HG02970 (cell line): ENCODE measurements around the gene RBP5.
"Not testable (repeated sequence)": the region's sequence is repeated elsewhere in the genome, so short reads cannot be mapped to it uniquely, and the experiment has no call there.

ENCODE experiments used
- ATAC-seq: cut with Tn5 transposase; IDR thresholded peaks from one replicate; pipeline ENCODE4 v1.9.1; 2021; ENCODE audit warnings: mild to moderate bottlenecking, moderate library complexity, moderate number of reproducible peaks; ENCODE audit not compliant: unreplicated experiment, low FRiP score

RBP5 gene

DNA sequence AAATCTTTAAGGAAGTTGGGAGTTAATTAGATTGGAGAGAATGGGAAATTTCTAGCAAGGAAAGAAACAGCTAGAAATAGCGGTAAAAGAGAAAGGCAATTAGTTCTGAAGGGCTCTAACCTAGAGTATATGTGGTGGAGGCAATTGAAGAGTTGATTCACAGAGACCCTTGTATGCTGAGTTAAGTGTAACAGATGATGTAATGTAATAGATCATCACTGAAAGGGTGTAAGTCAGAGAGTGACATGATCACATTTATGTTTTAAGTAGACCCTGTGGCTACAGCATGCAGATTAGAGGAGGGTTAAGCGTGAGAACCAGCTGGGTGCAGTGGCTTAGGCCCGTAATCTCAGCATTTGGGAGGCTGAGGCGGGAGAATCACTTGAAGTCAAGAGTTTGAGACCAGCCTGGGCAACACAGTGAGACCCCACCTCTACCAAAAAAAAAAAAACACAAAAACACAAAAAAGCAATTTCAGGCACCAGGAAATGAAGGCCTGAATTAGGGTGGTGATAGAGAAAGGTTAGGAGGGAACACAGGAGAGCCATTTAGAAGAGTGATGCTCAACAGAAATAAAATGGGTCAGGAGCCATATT, 3.0 kb downstream of the RBP5 start:
- ATAC-seq = no peak

DNA sequence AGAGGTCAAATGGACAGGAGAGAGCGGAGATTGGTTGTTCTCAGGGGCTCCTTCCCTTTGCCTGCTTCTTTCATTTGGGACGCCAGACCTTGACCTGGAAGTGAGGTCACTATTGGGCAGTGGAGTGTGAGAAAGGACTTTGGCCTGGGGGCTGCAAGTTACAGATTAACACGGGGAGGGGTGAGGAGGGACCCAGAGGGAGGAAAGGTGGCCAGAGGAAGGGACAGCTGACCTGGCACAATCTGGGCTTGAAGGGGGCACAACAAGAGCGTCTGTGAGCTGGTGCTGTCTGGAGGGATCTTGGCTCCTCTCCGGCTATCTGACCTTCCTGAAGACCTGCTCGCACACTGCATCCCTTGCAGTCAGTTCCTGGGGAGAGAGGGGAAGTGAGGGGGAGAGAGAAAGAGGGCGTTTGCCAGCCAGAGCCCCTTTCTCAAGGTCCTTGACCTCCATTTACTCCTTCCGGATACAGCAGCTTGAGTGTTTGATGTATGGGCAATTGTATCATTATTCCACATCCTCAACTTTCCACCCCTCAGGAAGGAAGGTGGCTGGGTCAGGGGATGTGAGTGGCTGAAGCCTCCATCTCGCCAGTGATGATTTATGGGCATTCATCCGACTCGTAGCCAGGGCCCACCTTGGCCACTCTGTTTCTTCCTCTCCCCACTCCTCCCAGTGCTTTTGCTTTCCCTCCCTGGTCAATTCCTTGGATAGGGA, 4.7 kb downstream of the RBP5 start:
- no peak for ATAC-seq

DNA sequence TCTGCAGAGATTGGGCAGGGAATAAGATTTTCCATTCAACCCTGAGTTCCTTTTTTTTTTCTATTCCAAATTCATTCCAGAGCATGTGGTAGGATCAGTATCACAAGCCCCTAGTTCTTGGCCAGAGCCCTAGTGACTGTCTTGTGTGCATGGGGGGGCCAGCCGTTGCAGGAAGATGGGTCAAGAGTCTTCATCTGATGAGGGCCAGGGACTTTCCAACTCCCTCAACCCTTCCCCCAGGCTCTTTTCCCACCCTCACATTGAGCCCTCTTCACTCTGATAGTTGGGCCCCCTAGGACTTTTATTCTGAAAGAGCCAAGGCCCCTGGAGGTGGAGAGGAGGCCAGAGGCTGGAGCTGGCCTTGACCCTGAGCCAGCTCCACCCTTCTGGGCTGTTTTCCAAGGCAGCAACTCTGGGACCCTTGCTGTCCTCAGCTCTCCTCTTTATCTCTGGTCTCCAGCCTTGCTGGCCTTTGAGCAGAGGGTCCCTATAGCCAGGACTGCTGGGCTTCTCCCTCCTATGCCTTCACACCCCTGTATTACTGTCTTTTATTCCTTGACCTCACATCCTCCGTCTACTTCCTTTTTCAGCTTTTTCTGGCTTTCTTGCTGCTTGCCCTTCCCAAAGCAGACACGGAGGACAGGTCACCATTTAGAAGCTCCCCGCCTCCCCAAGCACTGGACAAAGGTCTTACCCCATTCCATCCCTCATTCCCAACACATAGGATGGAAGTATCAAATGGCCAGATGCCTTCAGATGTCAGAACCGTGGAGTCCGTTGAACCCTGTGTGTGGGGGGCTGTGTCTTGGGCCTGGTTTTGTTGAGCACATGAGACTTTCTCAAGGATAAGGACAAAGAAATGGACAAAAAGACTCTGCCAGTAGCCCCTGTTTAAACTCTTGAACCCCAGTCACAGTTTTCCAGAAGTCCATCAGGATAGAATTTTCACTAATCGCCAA, 5.6 kb downstream of the RBP5 start:
- no peak for ATAC-seq

DNA sequence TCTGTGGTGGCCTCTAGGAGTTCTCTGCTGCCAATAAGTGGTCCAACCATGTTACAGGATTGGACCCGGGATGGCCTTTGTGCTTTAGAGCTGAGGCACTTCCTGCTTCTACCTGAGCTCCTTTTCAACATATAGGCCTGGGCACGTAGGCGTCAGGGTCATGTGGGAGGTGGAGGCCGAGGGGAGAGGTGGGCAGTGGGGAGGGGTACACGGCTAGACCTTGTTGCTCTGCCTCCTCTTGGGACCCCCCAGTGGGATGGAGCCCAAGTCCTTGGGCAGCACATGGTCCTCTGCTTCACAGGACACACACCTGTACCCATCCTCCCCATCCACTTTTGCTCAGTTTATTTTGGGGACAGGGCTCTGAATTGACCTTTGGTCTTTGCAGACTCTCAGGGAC, 7.4 kb downstream of the RBP5 start:
- no peak for ATAC-seq

DNA sequence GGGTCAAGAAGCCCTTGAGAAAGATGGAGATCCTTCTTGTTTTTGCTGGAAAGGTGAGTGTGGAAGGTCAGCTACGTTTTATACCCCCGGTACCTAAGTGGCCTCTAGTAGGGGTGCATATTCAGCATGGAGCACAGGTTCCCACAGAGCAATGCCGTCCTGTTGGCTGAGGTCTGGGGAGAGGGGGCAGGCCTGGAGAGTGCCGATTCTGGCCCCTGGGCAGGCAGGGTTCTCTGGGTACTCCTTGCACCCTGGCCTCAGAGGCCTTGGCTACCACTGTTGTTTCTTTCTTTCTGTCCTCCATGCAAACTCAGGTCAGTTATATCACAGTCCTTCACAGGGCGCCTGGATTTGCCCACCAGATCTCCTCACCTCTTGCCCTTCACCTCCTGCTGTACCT, 8.5 kb downstream of the RBP5 start:
- no peak for ATAC-seq

DNA sequence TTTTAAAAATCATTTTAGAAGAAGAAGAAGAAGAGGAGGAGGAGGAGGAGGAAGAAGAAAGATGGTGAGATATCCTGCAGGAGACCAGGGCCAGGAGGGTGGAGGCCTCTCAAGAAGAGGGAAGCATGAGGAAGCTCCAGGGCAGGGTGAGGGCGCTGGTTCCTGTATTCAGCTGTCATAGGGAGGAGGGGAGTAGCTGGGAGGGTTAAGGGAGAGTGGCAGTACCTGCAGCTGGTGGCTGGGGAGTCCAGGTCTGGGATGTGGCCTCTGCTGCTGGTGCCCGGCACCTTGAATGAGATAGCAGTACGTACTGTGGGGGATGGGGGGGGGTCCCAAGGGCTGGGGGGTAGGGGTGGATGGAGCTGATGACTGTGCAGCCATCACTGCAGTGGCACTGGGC, 9.8 kb downstream of the RBP5 start:
- ATAC-seq = no peak

DNA sequence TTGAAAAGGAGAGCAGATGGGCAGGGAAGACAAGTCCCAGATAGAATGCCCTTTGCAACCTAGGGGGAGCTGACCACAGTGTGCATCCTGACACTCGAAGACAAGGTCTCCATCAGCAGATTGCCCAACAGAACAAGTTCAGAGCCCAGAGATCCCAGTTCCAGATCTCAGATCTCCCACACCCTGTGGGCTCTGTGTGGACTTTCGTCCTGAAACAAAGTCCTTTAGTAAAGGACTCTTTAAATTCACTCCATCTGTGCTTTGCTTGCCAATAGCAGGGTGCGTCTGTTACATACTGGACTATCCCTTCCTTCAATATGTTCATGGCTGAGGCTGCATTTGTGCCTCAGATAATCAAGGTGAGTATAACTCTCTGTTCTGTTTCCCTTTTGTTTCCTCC, 11.0 kb downstream of the RBP5 start:
- ATAC-seq = no peak

DNA sequence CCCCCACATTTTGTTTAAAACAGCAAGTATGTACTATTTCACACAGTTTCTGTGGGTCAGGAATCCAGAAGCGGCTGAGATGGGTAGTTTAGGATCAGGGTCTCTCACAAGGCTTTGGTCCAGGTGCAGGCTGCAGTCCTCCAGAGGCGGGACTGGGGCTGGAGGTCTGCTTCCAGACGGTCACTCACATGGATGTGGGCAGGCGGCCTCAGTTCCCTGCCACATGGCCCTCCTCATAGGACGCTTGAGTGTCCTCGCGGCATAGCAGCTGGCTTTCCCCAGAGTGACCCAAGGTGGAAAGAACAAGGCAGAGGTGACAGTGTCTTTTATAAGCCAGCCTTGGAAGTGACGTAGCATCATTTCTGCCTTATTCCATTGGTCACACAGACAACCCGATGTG, 11.8 kb downstream of the RBP5 start:
- no peak for ATAC-seq

DNA sequence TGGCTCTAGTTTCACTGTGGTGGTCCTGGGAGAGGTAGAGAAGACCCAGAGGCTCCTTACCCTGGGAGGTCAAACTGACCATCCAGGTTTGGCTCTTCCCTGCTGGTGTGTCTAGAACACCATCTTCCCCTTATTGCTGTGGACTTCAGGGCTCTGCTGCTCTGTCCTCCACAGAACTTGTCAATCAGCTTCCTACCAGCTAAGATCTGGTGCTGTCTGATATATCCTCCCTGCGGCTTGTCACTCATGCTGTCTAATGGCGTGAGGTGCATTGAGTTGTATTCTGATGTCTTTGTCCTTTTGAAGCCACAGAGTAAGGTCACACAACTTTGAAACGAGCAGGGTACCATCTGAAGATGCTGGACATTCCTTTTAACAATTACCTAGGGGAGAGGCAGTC, 12.5 kb downstream of the RBP5 start:
- no peak for ATAC-seq

DNA sequence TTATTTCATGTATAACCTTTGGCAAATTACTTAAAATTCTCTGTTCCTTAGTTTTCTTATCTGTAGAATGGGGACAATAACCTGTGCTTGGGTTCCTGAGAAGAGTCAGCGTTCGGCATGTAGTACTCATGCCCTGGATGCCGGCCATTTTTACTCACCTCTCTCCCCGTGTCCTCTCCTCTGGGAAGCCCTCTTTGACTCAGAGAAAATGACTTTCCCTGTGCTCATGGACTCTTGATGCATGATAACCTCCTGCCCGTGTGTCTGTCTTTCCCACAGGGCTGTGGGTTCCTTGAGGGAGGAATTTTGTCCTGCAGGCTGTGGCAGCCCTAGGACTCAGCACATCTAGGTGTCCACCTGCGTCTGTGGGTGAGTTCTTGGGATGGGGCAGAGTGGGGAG, 13.8 kb downstream of the RBP5 start:
- ATAC-seq = no peak

DNA sequence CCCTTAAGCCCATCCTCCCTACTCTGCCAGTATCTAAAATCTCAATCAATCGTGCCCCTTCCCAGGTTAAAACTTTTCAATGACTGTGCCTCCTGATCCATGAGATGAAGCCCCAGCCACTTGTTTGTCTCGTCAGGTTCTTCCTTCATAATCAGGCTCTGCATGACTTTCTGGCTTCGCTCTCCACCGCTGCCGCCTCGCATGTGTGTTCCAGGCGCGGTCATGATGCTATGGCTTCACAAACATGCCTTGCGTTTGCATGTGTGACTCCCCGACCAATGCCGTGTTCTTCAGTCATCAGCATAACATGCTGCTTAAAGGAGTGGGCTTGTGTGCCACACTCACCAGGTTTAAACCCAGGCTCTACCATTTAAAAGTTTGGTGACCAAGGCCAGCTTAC, 14.7 kb downstream of the RBP5 start:
- ATAC-seq = no peak

DNA sequence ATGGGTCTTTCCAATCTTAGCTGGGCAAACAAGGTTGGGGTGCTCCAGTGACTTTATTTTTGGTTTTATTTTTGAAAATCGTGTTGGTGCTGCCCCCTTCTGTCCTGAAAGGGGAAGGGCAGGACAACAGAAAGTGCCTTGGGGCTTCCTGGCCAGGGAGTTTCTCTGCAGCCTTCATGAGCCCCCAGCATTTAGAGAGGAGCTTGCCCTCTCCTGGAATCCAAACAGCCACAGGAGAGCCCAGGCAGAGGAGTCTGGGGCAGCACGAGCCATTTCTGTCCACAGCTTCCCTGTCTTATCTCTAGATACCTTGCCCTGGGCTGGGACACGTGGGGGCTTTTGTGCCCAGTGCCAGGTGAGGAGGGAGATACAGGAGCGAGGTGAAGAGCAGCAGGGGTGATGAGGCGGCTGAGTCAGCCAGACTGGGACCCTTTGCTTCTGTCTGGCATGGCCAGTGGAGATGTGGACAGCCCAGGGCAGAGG, 15.3 kb downstream of the RBP5 start:
- ATAC-seq = no peak

DNA sequence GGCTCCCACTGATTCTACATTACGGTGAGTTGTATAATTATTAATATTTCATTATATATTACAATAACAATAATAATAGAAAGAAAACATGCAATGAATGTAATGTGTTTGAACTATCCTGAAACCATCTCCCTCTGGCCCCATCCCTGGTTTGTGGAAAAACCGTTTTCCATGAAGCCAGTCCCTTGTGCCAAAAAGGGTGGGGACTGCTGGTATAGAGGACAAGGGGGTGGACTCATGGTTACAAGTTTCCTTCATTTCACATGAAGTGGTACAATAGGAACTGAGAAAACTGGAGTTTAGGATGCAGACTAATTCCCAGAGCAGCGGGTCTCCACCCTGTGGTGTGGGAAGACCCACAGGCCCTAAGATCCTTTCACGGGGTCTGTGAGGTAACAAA, 16.6 kb downstream of the RBP5 start:
- ATAC-seq = no peak

DNA sequence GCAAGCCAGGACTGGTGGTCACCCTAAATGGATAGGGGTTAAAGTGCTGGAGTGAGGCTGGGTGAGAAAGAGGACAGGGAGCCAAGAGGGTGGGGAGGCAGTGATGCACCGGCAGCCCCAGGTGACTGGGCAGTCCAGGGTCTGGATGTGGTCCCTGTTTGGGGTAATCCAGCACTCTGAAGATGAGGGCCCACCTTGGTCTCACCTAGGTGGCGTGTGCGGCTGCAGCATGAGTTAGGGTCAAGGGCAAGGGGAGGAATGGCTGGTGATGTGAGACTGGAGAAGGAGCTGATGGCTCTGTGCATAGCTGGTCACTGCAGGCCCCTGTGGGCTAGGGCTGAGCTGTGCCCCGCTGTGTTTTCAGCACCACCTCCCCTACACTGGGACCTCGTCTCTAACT, 18.0 kb downstream of the RBP5 start:
- ATAC-seq = no peak

DNA sequence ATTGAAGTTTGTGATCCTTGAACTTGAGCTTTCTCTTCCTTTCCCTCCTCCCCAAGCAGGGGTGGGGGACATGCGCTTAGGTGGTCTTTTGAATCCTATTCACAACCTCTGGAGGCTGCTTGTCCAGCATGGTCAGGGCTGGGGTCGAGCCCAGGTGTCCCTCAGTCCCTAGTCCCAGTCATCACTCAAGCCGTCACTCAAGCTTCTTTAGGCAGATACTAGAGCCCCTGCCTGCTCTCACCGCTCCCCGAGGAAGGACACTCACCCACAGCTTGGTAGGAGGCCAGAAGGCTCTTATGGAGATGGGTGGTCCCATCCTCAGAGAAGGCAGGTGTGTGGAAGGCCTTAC, 19.1 kb downstream of the RBP5 start:
- no peak for ATAC-seq

DNA sequence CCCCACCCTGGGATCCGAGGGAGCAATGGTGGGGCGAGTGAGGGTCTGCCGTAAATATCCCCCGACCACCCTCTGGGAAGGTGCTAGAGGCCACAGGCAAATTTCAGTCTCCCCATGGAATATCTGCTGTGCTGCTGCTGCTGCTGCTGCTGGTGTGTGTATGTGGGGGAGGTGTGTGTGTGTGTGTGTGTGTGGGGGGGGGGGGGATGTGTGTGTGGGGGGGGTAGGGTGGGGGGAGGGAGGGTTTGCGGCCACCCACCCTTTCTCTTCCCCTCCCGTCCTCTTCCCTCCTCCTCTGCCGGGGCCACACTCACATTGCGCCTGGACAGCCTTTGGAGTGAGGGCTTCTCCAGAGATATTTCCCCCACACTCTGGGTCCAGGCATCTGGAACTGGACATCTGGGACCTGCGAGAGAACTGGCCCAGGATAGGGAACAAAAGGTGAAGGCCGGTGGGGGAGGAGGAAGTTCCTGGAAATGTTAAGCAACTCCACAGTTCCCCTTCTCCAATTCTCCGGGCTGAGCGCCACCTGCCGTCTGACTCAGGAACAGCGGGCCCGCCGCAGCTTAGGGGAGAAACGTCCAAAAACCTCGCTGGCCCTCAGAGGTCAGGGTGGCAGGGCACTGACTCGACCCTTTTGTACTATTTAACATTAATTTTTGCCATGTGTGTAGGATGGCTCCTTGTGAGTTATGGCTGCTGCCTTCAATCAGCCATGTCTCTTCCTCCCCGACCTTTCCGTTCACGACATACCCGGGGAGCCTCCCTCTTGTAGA, 19.7 kb downstream of the RBP5 start, which contains the start of gene C1RL:
Gene C1RL (minus strand): TSS at position 419 of the 776 bp plus-strand sequence. CDS start 34 bp downstream, at position 385.
- ATAC-seq = no peak

DNA sequence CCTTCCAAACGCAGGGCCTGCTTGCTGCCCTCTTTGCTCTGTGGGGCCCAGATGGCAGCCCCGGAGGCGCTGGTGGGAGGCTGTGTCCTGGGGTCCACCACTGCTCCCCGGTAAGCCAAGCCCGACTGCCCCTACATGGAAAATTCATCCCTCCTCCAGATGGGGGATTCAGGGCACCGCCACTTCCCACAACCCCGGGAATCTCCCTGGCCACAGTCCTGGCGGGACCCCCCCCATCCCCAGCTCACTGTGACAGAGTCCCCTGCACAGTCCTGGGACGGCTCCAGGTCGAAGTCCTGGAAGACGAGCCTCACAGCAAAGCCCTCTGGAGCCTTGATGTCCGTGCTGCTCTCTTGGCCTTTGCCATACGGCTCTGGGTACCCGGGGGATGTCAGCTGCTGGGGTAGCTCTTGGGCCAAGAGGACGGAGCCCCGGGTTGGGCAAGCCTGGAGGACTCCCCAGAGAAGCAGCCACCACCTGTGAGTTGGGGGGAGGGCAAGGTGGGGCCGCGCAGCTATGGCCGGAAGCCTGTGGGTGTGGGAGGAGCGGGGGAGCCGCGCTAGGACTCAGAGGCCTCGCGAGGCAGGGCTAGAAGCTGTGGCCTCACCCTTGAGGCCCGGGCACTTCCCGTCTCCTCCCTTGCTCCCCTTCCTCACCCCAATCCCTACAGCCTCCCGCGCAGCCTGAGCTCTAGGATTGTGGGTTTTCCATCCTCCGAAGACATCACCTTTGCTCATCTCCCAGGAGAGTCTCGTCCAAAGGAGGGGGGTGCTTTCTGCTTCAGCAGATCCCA, 20.5 kb downstream of the RBP5 start:
- peak; percentile 67 for ATAC-seq

DNA sequence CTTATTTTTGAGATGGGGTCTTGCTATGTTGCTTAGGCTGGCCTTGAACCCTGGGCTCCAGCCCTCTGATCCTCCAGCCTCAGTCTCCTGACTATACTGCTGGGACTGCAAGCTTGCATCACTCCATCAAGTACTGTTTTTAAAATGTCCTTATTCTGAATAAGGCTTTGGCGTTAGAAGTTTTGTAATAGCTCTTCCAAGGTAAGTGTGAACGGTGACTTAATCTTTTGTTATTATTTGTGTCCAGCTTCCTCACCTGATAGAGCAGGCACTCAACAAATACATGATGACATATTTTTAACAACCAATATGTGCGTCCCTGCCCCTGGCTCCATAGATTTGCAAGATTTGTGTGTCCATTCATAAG, 21.1 kb downstream of the RBP5 start:
- no peak for ATAC-seq

DNA sequence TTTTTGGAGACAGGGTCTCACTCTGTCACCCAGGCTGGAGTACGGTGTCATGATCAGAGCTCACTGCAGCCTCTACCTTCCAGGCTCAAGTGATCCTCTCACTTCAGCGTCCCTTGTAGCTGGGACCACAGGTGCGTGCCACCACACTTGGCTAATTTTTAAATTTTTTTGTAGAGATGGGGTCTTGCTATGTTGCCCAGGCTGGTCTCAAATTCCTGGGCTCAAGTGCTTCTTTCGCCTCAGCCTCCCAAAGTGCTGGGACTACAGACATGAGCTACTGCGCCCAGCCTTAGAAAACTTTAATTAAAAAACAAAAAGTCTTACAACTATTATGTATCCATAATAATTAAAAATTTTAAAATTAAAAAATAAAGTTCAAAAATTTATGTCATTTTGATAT, 21.5 kb downstream of the RBP5 start:
- not testable (repeated sequence) for ATAC-seq

DNA sequence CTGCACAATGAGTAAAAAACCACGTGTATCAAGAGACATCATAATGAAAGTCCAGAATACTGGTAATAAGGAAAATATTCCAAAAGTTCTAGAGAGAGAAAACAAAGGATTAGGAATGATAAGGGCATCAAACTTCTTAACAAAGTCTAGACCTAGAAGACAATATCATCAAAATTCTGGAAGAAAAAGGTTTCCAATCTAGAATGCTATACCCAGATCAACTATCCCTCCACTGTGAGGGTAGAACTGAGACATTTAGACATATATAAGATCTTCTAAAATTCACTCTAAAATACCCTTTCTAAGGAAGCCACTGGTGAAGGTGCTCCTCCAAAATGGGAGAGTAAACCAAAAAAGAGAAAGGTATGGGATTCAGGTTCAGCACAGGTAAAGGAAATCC, 22.6 kb downstream of the RBP5 start:
- no peak for ATAC-seq
